A549 (cell line): Measurements from ENCODE around the gene HLA-DQB1.

Source experiments
- CTCF ChIP-seq: fragments of >200 bp; sonication (Bioruptor Twin); formaldehyde crosslinking; IDR thresholded peaks from 3 replicates; pipeline ENCODE4 v1.5.1; 2016
- EP300 ChIP-seq, 2 experiments: fragments of >200 bp; sonication (Bioruptor Twin); formaldehyde crosslinking; IDR thresholded peaks; 2 replicates in 1 of 2; 3 replicates in 1 of 2; pipeline ENCODE4 v1.6.1; 2016 to 2017
- ESRRA ChIP-seq: fragments of 150-350 bp; IDR thresholded peaks from 2 replicates; pipeline ENCODE4 v1.6.1; 2014; ENCODE audit warnings: mild to moderate bottlenecking, low read length, borderline replicate concordance
- JUNB ChIP-seq: fragments of >200 bp; sonication (Bioruptor Twin); formaldehyde crosslinking; IDR thresholded peaks from 2 replicates; pipeline ENCODE4 v1.6.1; 2016
- KDM5A ChIP-seq: fragments of 200-600 bp; sonication (generic); IDR thresholded peaks from 2 replicates; pipeline ENCODE4 v1.6.1; 2016; ENCODE audit warnings: antibody characterized with exemption, mild to moderate bottlenecking
- POLR2A ChIP-seq: IDR thresholded peaks from 2 replicates; pipeline ENCODE4 v1.6.1; 2012; ENCODE audit warnings: mild to moderate bottlenecking, low read length
- RNF2 ChIP-seq: fragments of 200-600 bp; sonication (generic); IDR thresholded peaks from 2 replicates; pipeline ENCODE4 v1.6.1; 2016; ENCODE audit warnings: low read depth, mild to moderate bottlenecking, antibody characterized with exemption, moderate library complexity, borderline replicate concordance
- USF2 ChIP-seq: fragments of 450-650 bp; IDR thresholded peaks from 2 replicates; pipeline ENCODE4 v1.6.1; 2014; ENCODE audit warnings: antibody characterized with exemption

GRCh38 chr6:32689531-32690501, 23.4 kb upstream of the HLA-DQB1 start:
- no peak for TF ChIP-seq CTCF
- no peak for TF ChIP-seq POLR2A
- TF ChIP-seq ESRRA = no peak
- no peak for TF ChIP-seq EP300 (IDR thresholded peaks at IDR 0.05)
- no peak for TF ChIP-seq JUNB
- TF ChIP-seq USF2 = no peak
- TF ChIP-seq RNF2 = no peak
- TF ChIP-seq KDM5A = no peak
